Neural crest cell (in vitro differentiated cells): ENCODE data around the gene RPP25L. TPM values are rescaled to one million over a fixed set of nuclear protein-coding genes. Genes with fewer than 3 reads are reported as not detected.

Source experiments
- DNase-seq: peaks from one replicate; pipeline ENCODE4 v3.0.0; 2021; ENCODE audit warnings: low read depth, mixed read lengths, low spot score
- H3K27ac Mint-ChIP-seq: one replicate; pipeline ENCODE4 v1.8.0; 2021; ENCODE audit warnings: mild to moderate bottlenecking, mixed read lengths; ENCODE audit not compliant: unreplicated experiment
- H3K27me3 Mint-ChIP-seq: 2 replicates; pipeline ENCODE4 v1.8.0; 2021; ENCODE audit warnings: low read depth, mild to moderate bottlenecking, mixed read lengths
- H3K36me3 Mint-ChIP-seq: 2 replicates; pipeline ENCODE4 v1.8.0; 2021; ENCODE audit warnings: low read depth, mild to moderate bottlenecking, mixed read lengths
- H3K4me1 Mint-ChIP-seq: 2 replicates; pipeline ENCODE4 v1.8.0; 2021; ENCODE audit warnings: mixed read lengths
- H3K4me3 Mint-ChIP-seq: one replicate; pipeline ENCODE4 v1.8.0; 2021; ENCODE audit warnings: mild to moderate bottlenecking, mixed read lengths
- H3K9me3 Mint-ChIP-seq: 2 replicates; pipeline ENCODE4 v1.8.0; 2021; ENCODE audit warnings: mixed read lengths
- CTCF ChIP-seq: fragments of 200-600 bp; sonication (generic); conservative IDR thresholded peaks from 2 replicates; pipeline ENCODE4 v1.5.0; 2021; ENCODE audit warnings: antibody characterized with exemption, mild to moderate bottlenecking
- total RNA-seq: library from RNA; stranded (reverse); gene quantifications from 2 replicates; pipeline ENCODE4 v1.2.1, GENCODE V29; 2021

The RPP25L gene
- total RNA-seq, 1 donor from 2014 or later, result 22.7 TPM

GRCh38 chr9:34575862-34576596, 35.9 kb downstream of the RPP25L start:
- peak overlapping the region; percentile 86 for H3K4me3 Mint-ChIP-seq
- DNase-seq, result no peak
- peaks cover 91% of the 10 kb centered on the region for H3K4me1 Mint-ChIP-seq
- no peaks in the 10 kb centered on the region for H3K36me3 Mint-ChIP-seq
- H3K27ac Mint-ChIP-seq, result peak overlapping the region; percentile 81
- no peaks in the 10 kb centered on the region for H3K27me3 Mint-ChIP-seq
- TF ChIP-seq CTCF, result no peak
- no peaks in the 10 kb centered on the region for H3K9me3 Mint-ChIP-seq

GRCh38 chr9:34575241-34575640, 36.7 kb downstream of the RPP25L start:
- Mint-ChIP-seq H3K4me3 (peak overlapping the region; percentile 69), H3K27ac (no peak overlapping the region), H3K9me3 (no peaks in the 10 kb centered on the region), H3K36me3 (no peaks in the 10 kb centered on the region), H3K27me3 (no peaks in the 10 kb centered on the region), H3K4me1 (peaks cover 91% of the 10 kb centered on the region)
- TF ChIP-seq CTCF, result no peak
- no peak for DNase-seq

GRCh38 chr9:34574571-34574970, 37.3 kb downstream of the RPP25L start:
- Mint-ChIP-seq H3K27me3 (no peaks in the 10 kb centered on the region), H3K36me3 (no peaks in the 10 kb centered on the region), H3K27ac (peak overlapping the region; percentile 43)

GRCh38 chr9:34573599-34574325, 38.1 kb downstream of the RPP25L start:
- TF ChIP-seq CTCF, result no peak
- Mint-ChIP-seq H3K4me3 (peak overlapping the region; percentile 69), H3K9me3 (no peaks in the 10 kb centered on the region), H3K4me1 (peaks cover 88% of the 10 kb centered on the region), H3K27me3 (no peaks in the 10 kb centered on the region), H3K27ac (peak overlapping the region; percentile 27), H3K36me3 (no peaks in the 10 kb centered on the region)
- no peak for DNase-seq

More at GRCh38 chr9:34574571-34574970, 37.3 kb downstream of the RPP25L start:
- Mint-ChIP-seq H3K4me3 (peak overlapping the region; percentile 69), H3K9me3 (no peaks in the 10 kb centered on the region), H3K4me1 (peaks cover 91% of the 10 kb centered on the region)
- TF ChIP-seq CTCF, result no peak
- DNase-seq, result no peak

GRCh38 chr9:34572628-34573027, 39.3 kb downstream of the RPP25L start:
- Mint-ChIP-seq H3K36me3 (no peaks in the 10 kb centered on the region), H3K27ac (no peak overlapping the region), H3K4me3 (no peak overlapping the region), H3K9me3 (no peaks in the 10 kb centered on the region), H3K4me1 (peaks cover 89% of the 10 kb centered on the region), H3K27me3 (no peaks in the 10 kb centered on the region)
- DNase-seq, result no peak
- no peak for TF ChIP-seq CTCF
